Measurements from ENCODE around the gene FCAMR.

FCAMR gene

DNA sequence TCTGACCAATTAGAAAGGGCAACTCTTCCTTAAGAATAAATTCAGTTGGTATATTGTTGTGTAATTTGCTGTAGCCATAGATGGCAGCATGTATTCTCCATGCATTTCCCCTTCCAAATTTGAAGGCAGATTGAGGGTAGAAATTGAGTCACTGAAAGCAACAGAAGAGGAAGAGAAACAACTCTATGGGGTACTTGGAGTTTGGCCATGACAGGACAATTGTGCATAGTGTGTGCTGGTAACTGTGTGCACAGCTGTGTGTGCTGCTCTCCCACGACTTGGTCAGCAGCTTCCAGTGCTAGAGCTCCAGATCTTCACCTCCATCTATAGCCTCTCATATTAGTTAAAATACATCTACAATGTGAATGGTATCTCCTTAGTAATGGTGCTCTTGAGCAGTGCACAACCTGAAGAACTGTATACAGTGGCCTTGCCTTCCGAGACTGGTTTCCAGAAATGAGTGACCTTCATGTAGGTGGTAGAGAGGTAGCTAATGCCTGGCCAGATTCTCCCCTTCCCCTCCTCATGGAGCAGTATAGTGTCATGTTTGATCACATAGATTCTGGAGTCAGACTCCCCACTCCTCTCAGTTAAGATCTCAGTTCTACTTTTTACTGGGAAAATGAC is 882 bp upstream of the FCAMR start:
- DNase-seq (ENCODE audit: low read depth), result peak; percentile 68
- no peak overlapping the region for H3K4me3 ChIP-seq (ENCODE audit: low read depth, low read length)
- TF ChIP-seq, protein P1, sequence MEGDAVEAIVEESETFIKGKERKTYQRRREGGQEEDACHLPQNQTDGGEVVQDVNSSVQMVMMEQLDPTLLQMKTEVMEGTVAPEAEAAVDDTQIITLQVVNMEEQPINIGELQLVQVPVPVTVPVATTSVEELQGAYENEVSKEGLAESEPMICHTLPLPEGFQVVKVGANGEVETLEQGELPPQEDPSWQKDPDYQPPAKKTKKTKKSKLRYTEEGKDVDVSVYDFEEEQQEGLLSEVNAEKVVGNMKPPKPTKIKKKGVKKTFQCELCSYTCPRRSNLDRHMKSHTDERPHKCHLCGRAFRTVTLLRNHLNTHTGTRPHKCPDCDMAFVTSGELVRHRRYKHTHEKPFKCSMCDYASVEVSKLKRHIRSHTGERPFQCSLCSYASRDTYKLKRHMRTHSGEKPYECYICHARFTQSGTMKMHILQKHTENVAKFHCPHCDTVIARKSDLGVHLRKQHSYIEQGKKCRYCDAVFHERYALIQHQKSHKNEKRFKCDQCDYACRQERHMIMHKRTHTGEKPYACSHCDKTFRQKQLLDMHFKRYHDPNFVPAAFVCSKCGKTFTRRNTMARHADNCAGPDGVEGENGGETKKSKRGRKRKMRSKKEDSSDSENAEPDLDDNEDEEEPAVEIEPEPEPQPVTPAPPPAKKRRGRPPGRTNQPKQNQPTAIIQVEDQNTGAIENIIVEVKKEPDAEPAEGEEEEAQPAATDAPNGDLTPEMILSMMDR (IDR thresholded peaks at IDR 0.05; ENCODE audit: insufficient read depth, low read depth, low read length, missing control alignments), result no peak

GRCh38 chr1:206969090-206969489 is 1.2 kb downstream of the FCAMR start:
- H3K4me3 ChIP-seq (ENCODE audit: low read depth, low read length), result no peak overlapping the region
- TF ChIP-seq, protein P1 (IDR thresholded peaks at IDR 0.05; ENCODE audit: insufficient read depth, low read depth, low read length, missing control alignments), result no peak
- DNase-seq (ENCODE audit: low read depth), result no peak

DNA sequence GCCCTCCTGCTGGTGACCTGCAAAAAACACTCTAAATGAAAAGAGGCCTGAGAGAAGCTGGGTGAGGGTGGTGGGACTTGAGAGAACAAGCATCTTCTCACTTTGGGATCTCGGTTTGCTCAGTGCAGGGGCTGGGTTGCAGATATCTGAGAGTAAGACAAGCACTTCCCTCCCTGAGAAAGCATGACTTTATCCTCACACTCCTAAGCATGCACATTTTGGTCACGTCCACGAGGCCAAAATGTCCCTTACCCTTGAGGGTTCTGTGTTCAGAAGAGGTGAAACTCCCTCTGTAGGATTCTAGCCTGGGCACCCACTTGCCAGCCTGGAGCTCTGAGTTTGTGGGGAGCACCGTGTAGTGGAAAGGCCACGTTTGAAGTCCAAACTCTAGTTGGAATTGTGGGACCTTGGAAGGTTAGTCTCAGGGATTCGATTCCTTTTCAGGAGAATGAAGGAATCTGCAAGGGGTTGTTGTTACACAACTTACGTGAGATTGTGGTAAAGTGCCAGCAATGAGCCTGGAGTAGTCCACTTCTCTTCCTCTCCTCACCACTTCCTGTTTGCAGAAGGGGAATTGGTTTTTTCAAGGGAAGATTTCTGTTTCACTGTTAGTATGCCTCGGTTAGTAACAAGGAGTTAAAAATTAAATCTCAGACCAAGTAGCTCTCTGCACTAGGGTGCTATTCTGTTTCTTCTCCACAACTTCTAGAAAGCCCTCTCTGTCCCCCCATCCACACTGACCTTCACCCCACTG is 3.0 kb downstream of the FCAMR start:
- TF ChIP-seq, protein P1 (IDR thresholded peaks at IDR 0.05; ENCODE audit: insufficient read depth, low read depth, low read length, missing control alignments), result no peak
- DNase-seq (ENCODE audit: low read depth), result peak; percentile 63
- no peak overlapping the region for H3K4me3 ChIP-seq (ENCODE audit: low read depth, low read length)

- DNase-seq (ENCODE audit: low read depth), result no peak
- TF ChIP-seq, protein P1 (IDR thresholded peaks at IDR 0.05; ENCODE audit: insufficient read depth, low read depth, low read length, missing control alignments), result no peak
- no peak overlapping the region for H3K4me3 ChIP-seq (ENCODE audit: low read depth, low read length)
Observed at GRCh38 chr1:206965781-206966180, 4.5 kb downstream of the FCAMR start.

- TF ChIP-seq, protein P1 (IDR thresholded peaks at IDR 0.05; ENCODE audit: insufficient read depth, low read depth, low read length, missing control alignments), result no peak
- H3K4me3 ChIP-seq (ENCODE audit: low read depth, low read length), result no peak overlapping the region
- DNase-seq (ENCODE audit: low read depth), result no peak
Observed at GRCh38 chr1:206963740-206964139, 6.5 kb downstream of the FCAMR start.

- H3K4me3 ChIP-seq (ENCODE audit: low read depth, low read length), result no peak overlapping the region
- TF ChIP-seq, protein P1 (IDR thresholded peaks at IDR 0.05; ENCODE audit: insufficient read depth, low read depth, low read length, missing control alignments), result no peak
- DNase-seq (ENCODE audit: low read depth), result no peak
Observed at GRCh38 chr1:206963119-206963712, 7.0 kb downstream of the FCAMR start.

All from GM12865 (cell line).